Dermis blood vessel endothelial cell (primary cell): ENCODE measurements around the gene FHIT. TPM values are rescaled to one million over a fixed set of nuclear protein-coding genes. Genes with fewer than 3 reads are reported as not detected.

Experiments used
- DNase-seq: peaks from one replicate; pipeline ENCODE4 v3.0.0; 2010
- total RNA-seq: library from RNA; depleted of rRNA; stranded (reverse); fragments of >200 nt; gene quantifications from 2 replicates; pipeline ENCODE4 v1.2.3, GENCODE V29; 2014

FHIT gene
- total RNA-seq, 1 donor from 2014 or later: 0.51 TPM

GRCh38 chr3:60198179-60198720, 1053.0 kb downstream of the FHIT start:
- no peak for DNase-seq

- DNase-seq: no peak
These were observed 1058.7 kb downstream of the FHIT start for GRCh38 chr3:60192297-60193114.

GRCh38 chr3:60190073-60190472, 1061.2 kb downstream of the FHIT start:
- no peak for DNase-seq

GRCh38 chr3:60189304-60189703, 1061.9 kb downstream of the FHIT start:
- no peak for DNase-seq

- DNase-seq: no peak
These were observed 1062.4 kb downstream of the FHIT start for GRCh38 chr3:60188803-60189202.

- no peak for DNase-seq
These were observed 1063.9 kb downstream of the FHIT start for GRCh38 chr3:60187343-60187742.

- no peak for DNase-seq
These were observed 1064.9 kb downstream of the FHIT start for GRCh38 chr3:60186359-60186758.

GRCh38 chr3:60185161-60185560, 1066.1 kb downstream of the FHIT start:
- DNase-seq: no peak

GRCh38 chr3:60182697-60183096, 1068.6 kb downstream of the FHIT start:
- no peak for DNase-seq

- no peak for DNase-seq
These were observed 1072.2 kb downstream of the FHIT start for GRCh38 chr3:60178931-60179653.

GRCh38 chr3:60177726-60178125, 1073.5 kb downstream of the FHIT start:
- DNase-seq: no peak

- DNase-seq: no peak
These were observed 1074.6 kb downstream of the FHIT start for GRCh38 chr3:60176614-60177013.

GRCh38 chr3:60175680-60176079, 1075.6 kb downstream of the FHIT start:
- DNase-seq: no peak

GRCh38 chr3:60169755-60170154, 1081.5 kb downstream of the FHIT start:
- no peak for DNase-seq

- DNase-seq: no peak
These were observed 1084.1 kb downstream of the FHIT start for GRCh38 chr3:60167186-60167585.

GRCh38 chr3:60160822-60161748, 1090.2 kb downstream of the FHIT start:
- DNase-seq: no peak

GRCh38 chr3:60160111-60160821, 1091.0 kb downstream of the FHIT start:
- DNase-seq: no peak

GRCh38 chr3:60158035-60158434, 1093.2 kb downstream of the FHIT start:
- no peak for DNase-seq

- no peak for DNase-seq
These were observed 1097.2 kb downstream of the FHIT start for GRCh38 chr3:60154011-60154410.

- DNase-seq: no peak
These were observed 1097.8 kb downstream of the FHIT start for GRCh38 chr3:60153221-60153999.

GRCh38 chr3:60149501-60149900, 1101.8 kb downstream of the FHIT start:
- DNase-seq: no peak
